ENCODE measurements around the gene ARSH. TPM values are rescaled to one million over a fixed set of nuclear protein-coding genes. Genes with fewer than 3 reads are reported as not detected.

ARSH gene
- total and polyA plus RNA-seq, 9 of the 15 experiments (the other 6 are each of a cell fraction or from before 2014, with no cell fraction given): not detected

DNA sequence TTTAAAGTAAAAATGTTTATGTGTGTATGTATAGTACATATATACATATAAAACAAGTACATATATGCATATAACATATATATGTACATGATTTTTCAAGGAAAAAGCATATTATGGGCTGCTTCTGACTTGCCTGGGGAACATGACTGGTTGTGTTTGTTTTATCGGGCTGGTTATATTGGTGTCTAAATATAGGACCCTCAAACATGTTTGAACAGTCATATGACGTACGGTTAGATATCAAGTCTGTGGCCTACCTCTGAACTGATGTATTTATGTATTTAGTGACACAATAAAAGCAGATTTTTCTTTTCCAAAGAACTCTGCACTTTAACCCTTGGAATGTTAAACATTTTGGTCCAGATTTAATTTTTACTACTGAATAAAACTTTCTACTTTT, 39.3 kb upstream of the ARSH start:
- Histone ChIP-seq H3K27me3 (ENCODE audit: control insufficient read depth in 2 of 2, insufficient read depth in 2 of 2, low read length in 2 of 2) (peaks cover 6 to 16% of the 10 kb centered on the region in 2 experiments; a peak in 3 of 5 replicates), H3K9ac (ENCODE audit: insufficient read depth in 1 of 2, low read depth in 2 of 2, low read length in 2 of 2) (no peak overlapping the region), H3K27ac (ENCODE audit: extremely low read depth, low read depth, low read length) (no peak overlapping the region), H3K4me3 (no peak overlapping the region), H4K20me1 (replicated peaks; ENCODE audit: control insufficient read depth, insufficient read depth, low read length) (no peaks in the 10 kb centered on the region), H2AFZ (ENCODE audit: low read depth, low read length) (no peak overlapping the region), H3K4me2 (ENCODE audit: insufficient read depth, low read length) (no peak overlapping the region), H3K9me1 (ENCODE audit: control insufficient read depth, insufficient read depth, low read length) (no peaks in the 10 kb centered on the region), H3K4me1 (replicated peaks in 1 of 2; ENCODE audit: control insufficient read depth in 2 of 2, insufficient read depth in 2 of 2, low read length in 2 of 2) (no peaks in the 10 kb centered on the region; a peak in 1 of 5 replicates), H3K79me2 (ENCODE audit: control insufficient read depth, insufficient read depth, low read length) (no peaks in the 10 kb centered on the region), H3K36me3 (ENCODE audit: control insufficient read depth, insufficient read depth, low read length) (no peaks in the 10 kb centered on the region), H3K9me3 (replicated peaks; ENCODE audit: control insufficient read depth, insufficient read depth, low read depth, low read length) (no peaks in the 10 kb centered on the region)
- ChIA-PET CTCF (ENCODE audit: low intra/inter-chr PET ratio) (no interaction called here), POLR2A (no interaction called here)
- TF ChIP-seq ZNF583 (CRISPR knock-in tag; IDR thresholded peaks at IDR 0.05) (no peak), RBM25 (IDR thresholded peaks at IDR 0.05; ENCODE audit: low read depth, low read length, severe bottlenecking) (no peak), DACH1 (IDR thresholded peaks at IDR 0.05; ENCODE audit: partially characterized antibody) (no peak), PRPF4 (IDR thresholded peaks at IDR 0.05; ENCODE audit: insufficient read depth, low read depth, low read length, poor library complexity, severe bottlenecking) (no peak), SP2 (IDR thresholded peaks at IDR 0.05; ENCODE audit: extremely low read depth, low read depth, low read length, poor library complexity, severe bottlenecking) (no peak), TOE1 (IDR thresholded peaks at IDR 0.05; ENCODE audit: borderline replicate concordance) (no peak), TOE1 (CRISPR knock-in tag; IDR thresholded peaks at IDR 0.05; ENCODE audit: borderline replicate concordance, low read depth) (no peak)
- TF ChIP-seq, protein P1, sequence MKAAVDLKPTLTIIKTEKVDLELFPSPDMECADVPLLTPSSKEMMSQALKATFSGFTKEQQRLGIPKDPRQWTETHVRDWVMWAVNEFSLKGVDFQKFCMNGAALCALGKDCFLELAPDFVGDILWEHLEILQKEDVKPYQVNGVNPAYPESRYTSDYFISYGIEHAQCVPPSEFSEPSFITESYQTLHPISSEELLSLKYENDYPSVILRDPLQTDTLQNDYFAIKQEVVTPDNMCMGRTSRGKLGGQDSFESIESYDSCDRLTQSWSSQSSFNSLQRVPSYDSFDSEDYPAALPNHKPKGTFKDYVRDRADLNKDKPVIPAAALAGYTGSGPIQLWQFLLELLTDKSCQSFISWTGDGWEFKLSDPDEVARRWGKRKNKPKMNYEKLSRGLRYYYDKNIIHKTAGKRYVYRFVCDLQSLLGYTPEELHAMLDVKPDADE (conservative IDR thresholded peaks at IDR 0.05; ENCODE audit: control insufficient read depth, low read depth, low read length): no peak
- TF ChIP-seq, protein P2, sequence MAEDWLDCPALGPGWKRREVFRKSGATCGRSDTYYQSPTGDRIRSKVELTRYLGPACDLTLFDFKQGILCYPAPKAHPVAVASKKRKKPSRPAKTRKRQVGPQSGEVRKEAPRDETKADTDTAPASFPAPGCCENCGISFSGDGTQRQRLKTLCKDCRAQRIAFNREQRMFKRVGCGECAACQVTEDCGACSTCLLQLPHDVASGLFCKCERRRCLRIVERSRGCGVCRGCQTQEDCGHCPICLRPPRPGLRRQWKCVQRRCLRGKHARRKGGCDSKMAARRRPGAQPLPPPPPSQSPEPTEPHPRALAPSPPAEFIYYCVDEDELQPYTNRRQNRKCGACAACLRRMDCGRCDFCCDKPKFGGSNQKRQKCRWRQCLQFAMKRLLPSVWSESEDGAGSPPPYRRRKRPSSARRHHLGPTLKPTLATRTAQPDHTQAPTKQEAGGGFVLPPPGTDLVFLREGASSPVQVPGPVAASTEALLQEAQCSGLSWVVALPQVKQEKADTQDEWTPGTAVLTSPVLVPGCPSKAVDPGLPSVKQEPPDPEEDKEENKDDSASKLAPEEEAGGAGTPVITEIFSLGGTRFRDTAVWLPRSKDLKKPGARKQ (CRISPR knock-in tag; IDR thresholded peaks at IDR 0.05): no peak
- intact Hi-C loops (cut with micrococcal nuclease) (loop anchor here (5.0 kb wide), 1 partner anchor 95 kb away; no protein-coding TSS in a partner anchor), in situ Hi-C loops (cut with MboI) (no loop called here)
- no peak for FAIRE-seq
- no peak for DNase-seq (ENCODE audit: extremely low read depth in 1 of 4, low spot score in 3 of 4)
- no TSS peak for BruUV-seq (replicated peaks)
- no peak for ATAC-seq
- WGBS (ENCODE audit: insufficient coverage, low coverage, missing lambda C conversion rate): 41% methylated on average over 3 of the region's 3 CpGs

All from K562 (cell line).